MM.1S (cell line): ENCODE measurements around the gene RSBN1L.

Source experiments
- CTCF ChIP-seq: fragments of 300-600 bp; sonication (generic); IDR thresholded peaks from 2 replicates; pipeline ENCODE4 v1.5.1; 2016; ENCODE audit warnings: antibody characterized with exemption, low read length, mixed read lengths
- EZH2 ChIP-seq: fragments of 300-600 bp; sonication (generic); optimal IDR thresholded peaks from 2 replicates; pipeline ENCODE3; 2017; ENCODE audit warnings: low read depth, mild to moderate bottlenecking, antibody characterized with exemption, low read length, mixed read lengths

- TF ChIP-seq EZH2 (no peak), CTCF (no peak)
These were observed 122.8 kb downstream of the RSBN1L start for GRCh38 chr7:77819021-77819420.
